GM12875 (cell line): Measurements from ENCODE around the gene PAGE5.

Experiments
- H3K4me3 ChIP-seq: one replicate; pipeline ENCODE4 v1.5.1; 2011; ENCODE audit warnings: low read depth, low read length, control low read depth
- CTCF ChIP-seq: IDR thresholded peaks from 2 replicates; pipeline ENCODE4 v1.5.1; 2011; ENCODE audit warnings: low read depth, mild to moderate bottlenecking, control low read depth, inconsistent platforms, low read length, moderate library complexity, borderline replicate concordance; ENCODE audit not compliant: insufficient read depth

Gene PAGE5

GRCh38 chrX:55213381-55213780, 6.8 kb upstream of the PAGE5 start:
- no peak overlapping the region for H3K4me3 ChIP-seq
- no peak for TF ChIP-seq CTCF

GRCh38 chrX:55240788-55241340, 20.7 kb downstream of the PAGE5 start:
- H3K4me3 ChIP-seq: no peak overlapping the region
- TF ChIP-seq CTCF: no peak

- TF ChIP-seq CTCF: no peak
- no peak overlapping the region for H3K4me3 ChIP-seq
Observed at GRCh38 chrX:55253528-55253927, 33.4 kb downstream of the PAGE5 start.

- H3K4me3 ChIP-seq: no peak overlapping the region
- no peak for TF ChIP-seq CTCF
Observed at GRCh38 chrX:55260806-55261205, 40.7 kb downstream of the PAGE5 start.

- TF ChIP-seq CTCF: no peak
- H3K4me3 ChIP-seq: no peak within 1 kb of the TSS
Observed at GRCh38 chrX:55264816-55265215, 44.7 kb downstream of the PAGE5 start, which contains the start of gene PAGE3. PAGE3 (minus strand) TSS chrX:55264916; CDS start chrX:55263903, 1,013 bp downstream.
